HG02870 (cell line): ENCODE data around the gene PRPSAP2.

Source experiments
- ATAC-seq: cut with Tn5 transposase; IDR thresholded peaks from one replicate; pipeline ENCODE4 v1.9.1; 2021; ENCODE audit warnings: mild to moderate bottlenecking, moderate library complexity; ENCODE audit not compliant: unreplicated experiment

Gene PRPSAP2

GRCh38 chr17:18977646-18978045 lies 119.7 kb downstream of the PRPSAP2 start:
- ATAC-seq = no peak

GRCh38 chr17:18978050-18978449 lies 120.1 kb downstream of the PRPSAP2 start:
- ATAC-seq = no peak

- no peak for ATAC-seq
These were observed 120.7 kb downstream of the PRPSAP2 start for GRCh38 chr17:18978655-18979054.
